ENCODE measurements around the gene PALD1. TPM values are rescaled to one million over a fixed set of nuclear protein-coding genes. Genes with fewer than 3 reads are reported as not detected.

Gene PALD1
- total RNA-seq, 1 experiment from 2014 or later, result 33.1 TPM

GRCh38 chr10:70432101-70432500, 46.5 kb upstream of the PALD1 start:
- no peak overlapping the region for H2AFZ ChIP-seq (ENCODE audit: low read depth, low read length, poor library complexity, severe bottlenecking)
- no peak for ATAC-seq
- no peaks in the 10 kb centered on the region; a peak in 1 of 4 replicates for H3K4me1 ChIP-seq (ENCODE audit: control insufficient read depth in 1 of 2, insufficient read depth in 2 of 2, low read length in 2 of 2)
- intact Hi-C loops (cut with micrococcal nuclease), result no loop called here
- no peaks in the 10 kb centered on the region for H3K27me3 ChIP-seq (ENCODE audit: insufficient read depth, low read length)
- BruUV-seq (replicated peaks), result no TSS peak
- H3K27ac ChIP-seq (ENCODE audit: low read depth, low read length), result no peak overlapping the region
- no peak for DNase-seq (ENCODE audit: low read depth, low spot score)
- TF ChIP-seq, protein P1, sequence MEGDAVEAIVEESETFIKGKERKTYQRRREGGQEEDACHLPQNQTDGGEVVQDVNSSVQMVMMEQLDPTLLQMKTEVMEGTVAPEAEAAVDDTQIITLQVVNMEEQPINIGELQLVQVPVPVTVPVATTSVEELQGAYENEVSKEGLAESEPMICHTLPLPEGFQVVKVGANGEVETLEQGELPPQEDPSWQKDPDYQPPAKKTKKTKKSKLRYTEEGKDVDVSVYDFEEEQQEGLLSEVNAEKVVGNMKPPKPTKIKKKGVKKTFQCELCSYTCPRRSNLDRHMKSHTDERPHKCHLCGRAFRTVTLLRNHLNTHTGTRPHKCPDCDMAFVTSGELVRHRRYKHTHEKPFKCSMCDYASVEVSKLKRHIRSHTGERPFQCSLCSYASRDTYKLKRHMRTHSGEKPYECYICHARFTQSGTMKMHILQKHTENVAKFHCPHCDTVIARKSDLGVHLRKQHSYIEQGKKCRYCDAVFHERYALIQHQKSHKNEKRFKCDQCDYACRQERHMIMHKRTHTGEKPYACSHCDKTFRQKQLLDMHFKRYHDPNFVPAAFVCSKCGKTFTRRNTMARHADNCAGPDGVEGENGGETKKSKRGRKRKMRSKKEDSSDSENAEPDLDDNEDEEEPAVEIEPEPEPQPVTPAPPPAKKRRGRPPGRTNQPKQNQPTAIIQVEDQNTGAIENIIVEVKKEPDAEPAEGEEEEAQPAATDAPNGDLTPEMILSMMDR (IDR thresholded peaks at IDR 0.05 in 2 of 3, conservative IDR thresholded peaks at IDR 0.05 in 1 of 3; ENCODE audit: borderline replicate concordance in 1 of 3, insufficient read depth in 1 of 3, low read depth in 2 of 3, low read length in 2 of 3), result no peak
- TF ChIP-seq SIN3A (IDR thresholded peaks at IDR 0.05; ENCODE audit: low read depth) (no peak), RAD21 (IDR thresholded peaks at IDR 0.05; ENCODE audit: low read depth) (no peak), CEBPB (IDR thresholded peaks at IDR 0.05; ENCODE audit: low read depth) (no peak), POLR2AphosphoS5 (IDR thresholded peaks at IDR 0.05; ENCODE audit: low read depth, low read length) (no peak), ZNF274 (IDR thresholded peaks at IDR 0.05; ENCODE audit: low read depth, low read length) (no peak), JUND (IDR thresholded peaks at IDR 0.05) (no peak), SRF (IDR thresholded peaks at IDR 0.05; ENCODE audit: low read depth) (no peak), ELF1 (IDR thresholded peaks at IDR 0.05; ENCODE audit: borderline replicate concordance, low read depth) (no peak), TCF7L2 (IDR thresholded peaks at IDR 0.05; ENCODE audit: borderline replicate concordance, extremely low read depth, insufficient read depth, insufficient read length) (no peak)
- TF ChIP-seq, protein P2, sequence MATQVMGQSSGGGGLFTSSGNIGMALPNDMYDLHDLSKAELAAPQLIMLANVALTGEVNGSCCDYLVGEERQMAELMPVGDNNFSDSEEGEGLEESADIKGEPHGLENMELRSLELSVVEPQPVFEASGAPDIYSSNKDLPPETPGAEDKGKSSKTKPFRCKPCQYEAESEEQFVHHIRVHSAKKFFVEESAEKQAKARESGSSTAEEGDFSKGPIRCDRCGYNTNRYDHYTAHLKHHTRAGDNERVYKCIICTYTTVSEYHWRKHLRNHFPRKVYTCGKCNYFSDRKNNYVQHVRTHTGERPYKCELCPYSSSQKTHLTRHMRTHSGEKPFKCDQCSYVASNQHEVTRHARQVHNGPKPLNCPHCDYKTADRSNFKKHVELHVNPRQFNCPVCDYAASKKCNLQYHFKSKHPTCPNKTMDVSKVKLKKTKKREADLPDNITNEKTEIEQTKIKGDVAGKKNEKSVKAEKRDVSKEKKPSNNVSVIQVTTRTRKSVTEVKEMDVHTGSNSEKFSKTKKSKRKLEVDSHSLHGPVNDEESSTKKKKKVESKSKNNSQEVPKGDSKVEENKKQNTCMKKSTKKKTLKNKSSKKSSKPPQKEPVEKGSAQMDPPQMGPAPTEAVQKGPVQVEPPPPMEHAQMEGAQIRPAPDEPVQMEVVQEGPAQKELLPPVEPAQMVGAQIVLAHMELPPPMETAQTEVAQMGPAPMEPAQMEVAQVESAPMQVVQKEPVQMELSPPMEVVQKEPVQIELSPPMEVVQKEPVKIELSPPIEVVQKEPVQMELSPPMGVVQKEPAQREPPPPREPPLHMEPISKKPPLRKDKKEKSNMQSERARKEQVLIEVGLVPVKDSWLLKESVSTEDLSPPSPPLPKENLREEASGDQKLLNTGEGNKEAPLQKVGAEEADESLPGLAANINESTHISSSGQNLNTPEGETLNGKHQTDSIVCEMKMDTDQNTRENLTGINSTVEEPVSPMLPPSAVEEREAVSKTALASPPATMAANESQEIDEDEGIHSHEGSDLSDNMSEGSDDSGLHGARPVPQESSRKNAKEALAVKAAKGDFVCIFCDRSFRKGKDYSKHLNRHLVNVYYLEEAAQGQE (IDR thresholded peaks at IDR 0.05; ENCODE audit: low read depth), result no peak
- TF ChIP-seq, protein P3, sequence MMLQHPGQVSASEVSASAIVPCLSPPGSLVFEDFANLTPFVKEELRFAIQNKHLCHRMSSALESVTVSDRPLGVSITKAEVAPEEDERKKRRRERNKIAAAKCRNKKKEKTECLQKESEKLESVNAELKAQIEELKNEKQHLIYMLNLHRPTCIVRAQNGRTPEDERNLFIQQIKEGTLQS (IDR thresholded peaks at IDR 0.05), result no peak
- peaks cover 1 to 3% of the 10 kb centered on the region in 2 experiments; a peak in 3 of 4 replicates for H3K36me3 ChIP-seq (ENCODE audit: control insufficient read depth in 1 of 2, insufficient read depth in 2 of 2, low read length in 2 of 2)
- no peaks in the 10 kb centered on the region for H4K20me1 ChIP-seq (ENCODE audit: insufficient read depth)
- H3K9ac ChIP-seq (ENCODE audit: low read length), result no peak overlapping the region
- no peaks in the 10 kb centered on the region for H3K9me2 ChIP-seq (ENCODE audit: insufficient read depth)
- no peaks in the 10 kb centered on the region for H3K9me3 ChIP-seq (ENCODE audit: control insufficient read depth in 1 of 2, insufficient read depth in 1 of 2, low read depth in 1 of 2, low read length in 2 of 2)
- CTCF ChIA-PET, result no interaction called here
- no peaks in the 10 kb centered on the region for H3K79me2 ChIP-seq (ENCODE audit: insufficient read depth, low read length)
- no peak overlapping the region for H3K4me2 ChIP-seq (ENCODE audit: low read length)
- RAD21 ChIA-PET (ENCODE audit: low non-redundant PET in 1 of 2, low total read pairs in 2 of 2, uncharacterized antibody in 2 of 2, unreplicated experiment in 2 of 2), result no interaction called here
- POLR2A ChIA-PET, result no interaction called here
- no peak overlapping the region for H3K4me3 ChIP-seq (replicated peaks in 1 of 2; ENCODE audit: low read depth in 1 of 2, low read length in 2 of 2)

All from HCT116 (cell line).